ENCODE results near the gene BTG2.

The BTG2 gene

DNA sequence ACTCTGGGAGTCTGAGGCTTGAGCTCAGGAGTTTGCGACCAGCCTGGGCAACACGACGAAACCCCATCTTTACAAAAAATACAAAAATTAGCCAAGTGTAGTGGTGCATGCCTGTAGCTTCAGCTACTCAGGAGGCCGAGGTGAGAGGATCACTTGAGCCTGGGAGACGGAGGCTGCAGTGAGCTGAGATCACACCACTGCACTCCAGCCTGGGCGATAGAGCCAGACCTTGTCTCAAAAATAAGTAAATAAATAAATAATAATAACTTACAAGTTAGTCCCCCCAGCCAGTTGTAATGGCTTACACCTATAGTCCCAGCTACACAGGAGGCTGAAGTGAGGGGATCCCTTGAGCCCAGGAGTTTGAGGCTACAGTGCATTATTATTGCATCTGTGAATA, 21.7 kb upstream of the BTG2 start:
- TF ChIP-seq CTCF (IDR thresholded peaks at IDR 0.05; ENCODE audit: insufficient read depth, low read depth, low read length, missing control alignments) = no peak
- no peak for DNase-seq (ENCODE audit: low read depth)
- no peak overlapping the region for H3K4me3 ChIP-seq (ENCODE audit: low read depth, low read length)

GRCh38 chr1:203284411-203285123, 20.8 kb upstream of the BTG2 start:
- H3K4me3 ChIP-seq (ENCODE audit: low read depth, low read length) = no peak overlapping the region
- DNase-seq (ENCODE audit: low read depth) = no peak
- TF ChIP-seq CTCF (IDR thresholded peaks at IDR 0.05; ENCODE audit: insufficient read depth, low read depth, low read length, missing control alignments) = no peak

DNA sequence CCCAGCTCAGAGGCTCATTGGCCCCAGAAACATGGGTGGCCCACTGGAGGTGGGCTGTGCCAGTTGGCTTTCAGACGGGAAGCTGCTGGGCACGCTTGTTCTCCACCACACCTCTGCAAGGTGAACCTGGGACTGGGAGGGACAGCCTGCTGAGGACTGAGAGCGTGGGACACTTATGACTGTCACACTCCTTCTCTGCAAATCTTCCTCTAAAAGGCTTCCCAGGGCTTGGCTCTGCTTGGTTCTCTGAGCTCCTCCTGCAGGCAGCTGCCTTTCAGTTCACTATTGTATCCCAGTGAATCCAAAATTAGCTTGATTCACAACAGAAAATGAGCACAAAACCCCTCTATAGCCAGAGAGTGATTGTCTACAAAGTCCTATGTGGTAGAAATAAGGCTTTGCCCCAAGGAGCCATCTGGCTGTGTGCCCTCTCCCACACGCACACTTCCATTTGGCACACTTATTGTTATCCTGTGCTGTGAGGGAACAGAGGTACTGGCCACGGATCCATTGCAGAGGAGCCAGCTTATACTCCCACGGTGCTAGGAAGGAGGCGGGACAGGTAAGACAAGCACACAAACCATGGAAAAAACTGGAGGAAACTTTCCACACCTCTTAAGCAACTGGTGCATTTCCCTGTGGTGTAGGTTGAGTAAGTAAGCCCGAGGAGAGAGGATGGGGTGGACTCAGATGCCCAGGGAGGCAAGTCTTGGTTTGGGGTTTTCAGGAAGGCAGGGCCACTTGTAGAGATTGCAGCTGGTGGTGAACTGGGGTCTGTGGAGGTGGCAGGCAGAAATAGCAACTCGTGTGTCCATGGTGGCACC, 18.9 kb upstream of the BTG2 start:
- no peak for TF ChIP-seq CTCF (IDR thresholded peaks at IDR 0.05; ENCODE audit: insufficient read depth, low read depth, low read length, missing control alignments)
- H3K4me3 ChIP-seq (ENCODE audit: low read depth, low read length) = peak overlapping the region; percentile 48
- no peak for DNase-seq (ENCODE audit: low read depth)

GRCh38 chr1:203287109-203287893, 18.0 kb upstream of the BTG2 start:
- TF ChIP-seq CTCF (IDR thresholded peaks at IDR 0.05; ENCODE audit: insufficient read depth, low read depth, low read length, missing control alignments) = no peak
- H3K4me3 ChIP-seq (ENCODE audit: low read depth, low read length) = peak overlapping the region; percentile 48
- DNase-seq (ENCODE audit: low read depth) = peak; percentile 97

DNA sequence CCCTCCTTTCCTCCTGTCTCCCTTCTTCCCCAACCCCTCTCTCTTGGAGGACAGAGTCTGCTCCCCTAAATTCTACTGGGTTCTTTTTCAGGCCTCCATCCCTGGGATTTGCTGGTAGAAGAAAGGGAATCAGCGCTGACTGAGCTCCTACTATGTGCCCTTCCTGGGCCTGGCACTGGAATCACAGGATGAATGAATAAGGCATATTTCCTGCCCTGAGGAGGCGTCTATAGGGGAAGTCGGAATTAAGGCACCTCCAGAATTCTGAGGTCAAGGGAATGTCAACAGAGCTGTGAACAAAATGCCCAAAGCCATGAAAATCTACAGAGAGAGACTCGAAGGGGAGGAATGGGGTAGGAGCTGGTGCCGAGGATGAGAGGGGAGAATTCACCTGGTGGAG, 17.4 kb upstream of the BTG2 start:
- peak overlapping the region; percentile 44 for H3K4me3 ChIP-seq (ENCODE audit: low read depth, low read length)
- DNase-seq (ENCODE audit: low read depth) = no peak
- no peak for TF ChIP-seq CTCF (IDR thresholded peaks at IDR 0.05; ENCODE audit: insufficient read depth, low read depth, low read length, missing control alignments)

- DNase-seq (ENCODE audit: low read depth) = no peak
- H3K4me3 ChIP-seq (ENCODE audit: low read depth, low read length) = peak overlapping the region; percentile 44
- TF ChIP-seq CTCF (IDR thresholded peaks at IDR 0.05; ENCODE audit: insufficient read depth, low read depth, low read length, missing control alignments) = no peak
Measured at GRCh38 chr1:203288400-203288799, 16.9 kb upstream of the BTG2 start.

Data from GM12865 (cell line).